Keratinocyte (primary cell): Measurements from ENCODE around the gene CYP11A1.

Experiments used
- EZH2 ChIP-seq: IDR thresholded peaks from one replicate; pipeline ENCODE4 v1.6.1; 2012; ENCODE audit warnings: inconsistent platforms, mild to moderate bottlenecking, low read length, moderate library complexity
- TF ChIP-seq, protein P1 (sequence below), 3 experiments: IDR thresholded peaks in 1 of 3; conservative IDR thresholded peaks in 1 of 3; optimal IDR thresholded peaks in 1 of 3; 2 replicates in 2 of 3; 3 replicates in 1 of 3; pipeline versions ENCODE3 to v1.5.1; 2011; ENCODE audit warnings: low read length in 3 of 3, mild to moderate bottlenecking in 3 of 3, moderate library complexity in 2 of 3, control low read depth in 1 of 3, inconsistent platforms in 1 of 3; ENCODE audit not compliant: insufficient read depth in 2 of 3; ENCODE audit errors: extremely low read depth in 1 of 3

DNA sequence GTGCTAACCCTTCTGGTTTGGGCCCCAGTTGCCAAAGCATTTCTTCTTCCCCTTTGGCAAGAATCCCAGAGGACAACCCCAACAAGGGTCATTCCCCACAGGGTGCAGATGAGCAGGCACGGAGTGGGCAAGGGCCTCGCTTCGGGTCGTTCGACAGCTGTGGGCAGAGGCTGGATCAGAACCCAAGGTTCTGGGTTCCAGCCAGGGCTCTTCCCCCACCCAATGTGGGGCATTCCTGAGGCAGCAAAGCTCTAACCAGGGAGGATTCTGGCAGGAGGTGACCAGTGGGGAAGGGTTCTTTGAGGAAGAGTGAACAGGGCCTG is 48.3 kb downstream of the CYP11A1 start:
- TF ChIP-seq, protein P1, sequence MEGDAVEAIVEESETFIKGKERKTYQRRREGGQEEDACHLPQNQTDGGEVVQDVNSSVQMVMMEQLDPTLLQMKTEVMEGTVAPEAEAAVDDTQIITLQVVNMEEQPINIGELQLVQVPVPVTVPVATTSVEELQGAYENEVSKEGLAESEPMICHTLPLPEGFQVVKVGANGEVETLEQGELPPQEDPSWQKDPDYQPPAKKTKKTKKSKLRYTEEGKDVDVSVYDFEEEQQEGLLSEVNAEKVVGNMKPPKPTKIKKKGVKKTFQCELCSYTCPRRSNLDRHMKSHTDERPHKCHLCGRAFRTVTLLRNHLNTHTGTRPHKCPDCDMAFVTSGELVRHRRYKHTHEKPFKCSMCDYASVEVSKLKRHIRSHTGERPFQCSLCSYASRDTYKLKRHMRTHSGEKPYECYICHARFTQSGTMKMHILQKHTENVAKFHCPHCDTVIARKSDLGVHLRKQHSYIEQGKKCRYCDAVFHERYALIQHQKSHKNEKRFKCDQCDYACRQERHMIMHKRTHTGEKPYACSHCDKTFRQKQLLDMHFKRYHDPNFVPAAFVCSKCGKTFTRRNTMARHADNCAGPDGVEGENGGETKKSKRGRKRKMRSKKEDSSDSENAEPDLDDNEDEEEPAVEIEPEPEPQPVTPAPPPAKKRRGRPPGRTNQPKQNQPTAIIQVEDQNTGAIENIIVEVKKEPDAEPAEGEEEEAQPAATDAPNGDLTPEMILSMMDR (optimal IDR thresholded peaks at IDR 0.05 in 1 of 3, IDR thresholded peaks at IDR 0.05 in 1 of 3, conservative IDR thresholded peaks at IDR 0.05 in 1 of 3; ENCODE audit: extremely low read depth in 1 of 3, insufficient read depth in 2 of 3, low read length in 3 of 3): no peak
- TF ChIP-seq EZH2: no peak
